Uterus (tissue), 2 donors: ENCODE results near the gene RPS6KA6.

ENCODE experiments used
- CTCF ChIP-seq, 4 experiments: fragments of 200-600 bp in 2 of 4; fragments of 450-650 bp in 2 of 4; sonication (generic) in 2 of 4; IDR thresholded peaks; one replicate each; pipeline ENCODE4 v1.5.1; 2016 to 2019; ENCODE audit warnings: antibody characterized with exemption in 4 of 4, mild to moderate bottlenecking in 2 of 4, moderate library complexity in 1 of 4
- POLR2A ChIP-seq, 2 donors: fragments of 450-650 bp; IDR thresholded peaks; one replicate each; pipeline ENCODE4 v1.6.1; 2016; ENCODE audit warnings: antibody characterized with exemption in 2 of 2, mild to moderate bottlenecking in 1 of 2, moderate library complexity in 1 of 2

- TF ChIP-seq POLR2A (IDR thresholded peaks at IDR 0.05) (no peak), CTCF (IDR thresholded peaks at IDR 0.05) (no peak)
These were observed 17.3 kb upstream of the RPS6KA6 start for GRCh38 chrX:84205276-84205675.
